Gastrocnemius medialis (tissue), 4 donors: ENCODE data around the gene CORO2A. TPM values are rescaled to one million over a fixed set of nuclear protein-coding genes. Genes with fewer than 3 reads are reported as not detected.

ENCODE experiments used
- ATAC-seq, 2 donors: fragments of 150-250 bp; one replicate each; pipeline ENCODE4 v1.9.1; 2016
- DNase-seq, 2 donors: peaks; one replicate each; pipeline ENCODE4 v3.0.0-alpha.2; 2019
- H3K27ac ChIP-seq, 4 donors: fragments of 200-600 bp; sonication (generic); 1 replicate in 1 of 4; 2 replicates in 3 of 4; pipeline ENCODE4 v1.5.1; 2016 to 2018; ENCODE audit warnings: mild to moderate bottlenecking in 2 of 4, moderate library complexity in 1 of 4
- H3K27me3 ChIP-seq, 3 donors: fragments of 200-600 bp; sonication (generic) in 2 of 3; 1 replicate in 1 of 3; 2 replicates in 2 of 3; pipeline versions ENCODE4 v1.5.1 to v1.6.0; 2016 to 2019; ENCODE audit warnings: mild to moderate bottlenecking in 1 of 3, moderate library complexity in 1 of 3
- H3K36me3 ChIP-seq, 2 donors: fragments of 200-600 bp; sonication (generic) in 1 of 2; one replicate each; pipeline ENCODE4 v1.5.1; 2017 to 2018
- H3K4me1 ChIP-seq, 2 donors: fragments of 200-600 bp; sonication (generic) in 1 of 2; one replicate each; pipeline ENCODE4 v1.5.1; 2016 to 2017; ENCODE audit warnings: mild to moderate bottlenecking in 2 of 2
- H3K4me3 ChIP-seq, 4 donors: fragments of 200-600 bp; sonication (generic) in 3 of 4; 1 replicate in 1 of 4; 2 replicates in 3 of 4; pipeline ENCODE4 v1.5.1; 2016 to 2019; ENCODE audit warnings: mild to moderate bottlenecking in 2 of 4
- H3K9me3 ChIP-seq, 3 donors: fragments of 200-600 bp; sonication (generic) in 2 of 3; 1 replicate in 1 of 3; 2 replicates in 2 of 3; pipeline ENCODE4 v1.5.1; 2016 to 2019
- CTCF ChIP-seq, 5 experiments: fragments of 450-650 bp in 3 of 5; fragments of 200-600 bp in 2 of 5; sonication (generic) in 2 of 5; IDR thresholded peaks in 4 of 5; conservative IDR thresholded peaks in 1 of 5; 1 replicate in 4 of 5; 2 replicates in 1 of 5; pipeline ENCODE4 v1.5.1; 2016 to 2019; ENCODE audit warnings: antibody characterized with exemption in 5 of 5, mild to moderate bottlenecking in 3 of 5, moderate library complexity in 3 of 5
- POLR2A ChIP-seq, 2 donors: fragments of 450-650 bp; IDR thresholded peaks; one replicate each; pipeline ENCODE4 v1.6.1; 2017; ENCODE audit warnings: antibody characterized with exemption in 2 of 2, mild to moderate bottlenecking in 2 of 2, moderate library complexity in 2 of 2
- in situ Hi-C, 4 donors: fragments of 200-750 bp; cut with MboI; loops; one replicate each; pipeline versions ENCODE4 v1.15.0 to v1.8.0; 2017; ENCODE audit warnings: low sequenced_read_pairs in 4 of 4
- intact Hi-C: fragments of 100-400 bp; cut with DNase I; formaldehyde crosslinking; loops from one replicate; pipeline ENCODE4 v1.15.1; 2023; ENCODE audit warnings: low total_unique reads
- total RNA-seq, 4 donors: library from RNA; depleted of rRNA; stranded (reverse); fragments of >200 nt; gene quantifications; one replicate each; pipeline versions ENCODE4 v1.1.0 to v1.2.3, GENCODE V29; 2016

Gene CORO2A
- total RNA-seq, 4 donors from 2014 or later: 0.05 to 0.42 (median 0.19) TPM

- in situ Hi-C loops (no loop called here), intact Hi-C loops (no loop called here)
- Histone ChIP-seq H3K9me3 (no peaks in the 10 kb centered on the region), H3K4me1 (no peaks in the 10 kb centered on the region), H3K27me3 (no peaks in the 10 kb centered on the region), H3K27ac (no peak overlapping the region), H3K36me3 (no peaks in the 10 kb centered on the region), H3K4me3 (no peak overlapping the region)
- ATAC-seq: no peak
- TF ChIP-seq POLR2A (IDR thresholded peaks at IDR 0.05): no peak
- no peak for TF ChIP-seq CTCF (IDR thresholded peaks at IDR 0.05 in 4 of 5, conservative IDR thresholded peaks at IDR 0.05 in 1 of 5)
- DNase-seq: no peak
Measured at GRCh38 chr9:98168941-98169488, 23.4 kb downstream of the CORO2A start.

DNA sequence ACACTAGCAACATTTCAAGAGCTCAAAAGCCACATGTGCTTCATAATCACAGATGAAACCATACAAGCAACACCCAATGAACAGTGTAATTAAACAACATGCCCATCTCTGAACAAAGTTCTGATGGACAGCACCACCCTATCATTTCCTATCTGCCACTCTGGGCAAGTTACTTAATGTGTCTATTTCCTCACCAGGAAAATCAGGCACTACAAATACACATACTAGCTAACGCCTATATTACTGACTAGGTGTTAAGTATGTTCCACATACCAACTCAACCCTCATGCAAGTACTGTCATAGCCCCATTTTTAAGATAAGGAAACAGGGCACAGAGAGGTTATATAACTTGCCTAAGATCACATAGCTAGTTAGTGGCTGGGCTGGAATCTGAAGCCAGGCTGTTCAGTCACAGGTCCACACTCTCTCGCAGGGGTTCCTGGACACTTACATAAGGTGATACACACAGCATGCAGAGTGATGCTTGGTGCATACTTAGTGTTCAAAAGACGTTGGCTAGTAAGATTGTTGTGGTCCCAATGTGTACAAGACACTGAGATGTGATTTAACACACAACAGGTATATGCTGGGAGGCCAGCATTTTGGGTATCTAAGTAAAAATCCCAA lies 24.2 kb downstream of the CORO2A start:
- Histone ChIP-seq H3K9me3 (no peaks in the 10 kb centered on the region), H3K4me3 (no peak overlapping the region), H3K27me3 (no peaks in the 10 kb centered on the region), H3K27ac (no peak overlapping the region), H3K4me1 (no peaks in the 10 kb centered on the region), H3K36me3 (no peaks in the 10 kb centered on the region)
- TF ChIP-seq POLR2A (IDR thresholded peaks at IDR 0.05) (no peak), CTCF (IDR thresholded peaks at IDR 0.05 in 4 of 5, conservative IDR thresholded peaks at IDR 0.05 in 1 of 5) (no peak)
- DNase-seq (no peak), ATAC-seq (no peak)
- in situ Hi-C loops (no loop called here), intact Hi-C loops (no loop called here)

DNA sequence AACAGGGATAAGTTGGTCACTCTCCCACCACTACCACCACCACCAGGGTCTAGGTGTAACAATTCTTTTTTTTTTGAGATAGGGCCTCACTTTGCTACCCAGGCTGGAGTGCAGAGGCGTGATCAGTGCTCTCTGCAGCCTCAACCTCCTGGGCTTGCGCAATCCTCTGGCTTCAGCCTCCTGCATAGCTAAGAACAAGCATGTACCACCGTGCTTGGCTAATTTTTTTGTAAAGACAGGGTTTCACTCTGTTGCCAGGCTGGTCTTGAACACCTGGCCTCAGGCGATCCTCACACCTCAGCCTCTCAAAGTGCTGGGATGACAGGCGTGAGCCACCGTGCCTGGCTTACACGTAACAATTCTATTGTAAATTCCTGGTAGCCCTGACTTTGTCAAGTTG lies 27.5 kb downstream of the CORO2A start:
- TF ChIP-seq POLR2A (IDR thresholded peaks at IDR 0.05) (no peak), CTCF (IDR thresholded peaks at IDR 0.05 in 4 of 5, conservative IDR thresholded peaks at IDR 0.05 in 1 of 5) (no peak)
- ATAC-seq (no peak), DNase-seq (no peak)
- Histone ChIP-seq H3K4me1 (no peaks in the 10 kb centered on the region), H3K4me3 (no peak overlapping the region), H3K9me3 (no peaks in the 10 kb centered on the region), H3K27ac (no peak overlapping the region), H3K27me3 (no peaks in the 10 kb centered on the region), H3K36me3 (no peaks in the 10 kb centered on the region)
- intact Hi-C loops (no loop called here), in situ Hi-C loops (no loop called here)

DNA sequence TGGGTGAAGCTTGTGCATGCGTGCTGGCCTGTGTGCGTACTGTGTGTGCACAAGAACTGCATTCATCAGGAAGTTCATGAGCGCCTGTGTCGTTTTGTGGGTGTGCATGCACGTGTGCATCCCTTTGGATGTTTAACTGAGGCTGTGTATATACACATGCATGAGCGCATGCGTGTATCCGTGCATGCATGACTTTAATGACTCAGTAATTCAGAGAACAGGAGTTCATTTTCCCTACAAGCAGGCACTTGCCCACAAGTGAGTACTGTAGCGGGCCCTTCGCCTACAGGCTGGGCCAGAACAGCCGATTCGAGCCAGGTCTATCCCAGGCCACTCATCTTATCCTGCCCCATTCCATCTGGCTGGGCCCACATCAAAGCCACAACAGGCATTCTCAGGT lies 29.8 kb downstream of the CORO2A start:
- H3K9me3 ChIP-seq: no peaks in the 10 kb centered on the region
- TF ChIP-seq CTCF (IDR thresholded peaks at IDR 0.05 in 4 of 5, conservative IDR thresholded peaks at IDR 0.05 in 1 of 5): no peak
- no peak for TF ChIP-seq POLR2A (IDR thresholded peaks at IDR 0.05)
- no peaks in the 10 kb centered on the region for H3K36me3 ChIP-seq
- ATAC-seq: no peak
- H3K27me3 ChIP-seq: no peaks in the 10 kb centered on the region
- no peaks in the 10 kb centered on the region for H3K4me1 ChIP-seq
- intact Hi-C loops: no loop called here
- no peak for DNase-seq
- no peak overlapping the region for H3K4me3 ChIP-seq
- no peak overlapping the region for H3K27ac ChIP-seq
- in situ Hi-C loops: no loop called here

GRCh38 chr9:98161851-98162250 lies 30.6 kb downstream of the CORO2A start:
- H3K36me3 ChIP-seq: no peaks in the 10 kb centered on the region
- no peak for ATAC-seq
- no peak for DNase-seq

More at GRCh38 chr9:98161851-98162250, 30.6 kb downstream of the CORO2A start:
- in situ Hi-C loops (no loop called here), intact Hi-C loops (no loop called here)
- Histone ChIP-seq H3K27me3 (no peaks in the 10 kb centered on the region), H3K9me3 (no peaks in the 10 kb centered on the region), H3K4me3 (no peak overlapping the region), H3K27ac (no peak overlapping the region), H3K4me1 (no peaks in the 10 kb centered on the region)
- no peak for TF ChIP-seq CTCF (IDR thresholded peaks at IDR 0.05 in 4 of 5, conservative IDR thresholded peaks at IDR 0.05 in 1 of 5)
